ENCODE data around the gene LEFTY2.
"Not testable (repeated sequence)": the region's sequence is repeated elsewhere in the genome, so short reads cannot be mapped to it uniquely, and the experiment has no call there.

The LEFTY2 gene

GRCh38 chr1:225940385-225941151 is 452 bp downstream of the LEFTY2 start:
- no peak for TF ChIP-seq CTCF (IDR thresholded peaks at IDR 0.05; ENCODE audit: extremely low read depth, missing control alignments)

GRCh38 chr1:225939939-225940310 is 1.1 kb downstream of the LEFTY2 start:
- DNase-seq (ENCODE audit: low spot score) = not testable (repeated sequence)

More at GRCh38 chr1:225940385-225941151, 452 bp downstream of the LEFTY2 start:
- no peak for DNase-seq (ENCODE audit: low spot score)

- not testable (repeated sequence) for DNase-seq (ENCODE audit: low spot score)
Observed at GRCh38 chr1:225939097-225939938, 1.7 kb downstream of the LEFTY2 start.

- no peak for DNase-seq (ENCODE audit: low spot score)
- TF ChIP-seq CTCF (IDR thresholded peaks at IDR 0.05; ENCODE audit: extremely low read depth, missing control alignments) = no peak
Observed at GRCh38 chr1:225937048-225937968, 3.7 kb downstream of the LEFTY2 start.

GRCh38 chr1:225936523-225936922 is 4.5 kb downstream of the LEFTY2 start:
- DNase-seq (ENCODE audit: low spot score) = no peak
- TF ChIP-seq CTCF (IDR thresholded peaks at IDR 0.05; ENCODE audit: extremely low read depth, missing control alignments) = no peak

- not testable (repeated sequence) for DNase-seq (ENCODE audit: low spot score)
Observed at GRCh38 chr1:225936086-225936485, 4.9 kb downstream of the LEFTY2 start.

GRCh38 chr1:225934711-225935110 is 6.3 kb downstream of the LEFTY2 start:
- DNase-seq (ENCODE audit: low spot score) = no peak
- no peak for TF ChIP-seq CTCF (IDR thresholded peaks at IDR 0.05; ENCODE audit: extremely low read depth, missing control alignments)

- no peak for TF ChIP-seq CTCF (IDR thresholded peaks at IDR 0.05; ENCODE audit: extremely low read depth, missing control alignments)
- DNase-seq (ENCODE audit: low spot score) = no peak
Observed at GRCh38 chr1:225933072-225933471, 7.9 kb downstream of the LEFTY2 start.

Measured in GM20000 (cell line).